ENCODE data around the gene RETREG3. TPM values are rescaled to one million over a fixed set of nuclear protein-coding genes. Genes with fewer than 3 reads are reported as not detected.
"Not testable (repeated sequence)": the region's sequence is repeated elsewhere in the genome, so short reads cannot be mapped to it uniquely, and the experiment has no call there.

The RETREG3 gene
- total RNA-seq, 1 donor from 2014 or later: 61.8 TPM

- H3K9me3 Mint-ChIP-seq (ENCODE audit: low read depth); H3K36me3 Mint-ChIP-seq (ENCODE audit: low read depth); H3K27me3 Mint-ChIP-seq (ENCODE audit: low read depth); H3K27ac Mint-ChIP-seq (ENCODE audit: unreplicated experiment); DNase-seq (ENCODE audit: low spot score): not testable (repeated sequence)
- Mint-ChIP-seq H3K4me3 (ENCODE audit: unreplicated experiment) (peak overlapping the region; percentile 88), H3K4me1 (ENCODE audit: low read depth) (peaks cover 42% of the 10 kb centered on the region)
- TF ChIP-seq CTCF (IDR thresholded peaks at IDR 0.05): peak; percentile 51
Measured at GRCh38 chr17:42555961-42556617, 53.1 kb downstream of the RETREG3 start.

- H3K36me3 Mint-ChIP-seq (ENCODE audit: low read depth): no peaks in the 10 kb centered on the region
- DNase-seq (ENCODE audit: low spot score): no peak
- H3K9me3 Mint-ChIP-seq (ENCODE audit: low read depth): no peaks in the 10 kb centered on the region
- no peak for TF ChIP-seq CTCF (IDR thresholded peaks at IDR 0.05)
- peaks cover 35% of the 10 kb centered on the region for H3K4me1 Mint-ChIP-seq (ENCODE audit: low read depth)
- H3K4me3 Mint-ChIP-seq (ENCODE audit: unreplicated experiment): peak overlapping the region; percentile 88
- no peaks in the 10 kb centered on the region for H3K27me3 Mint-ChIP-seq (ENCODE audit: low read depth)
- peak overlapping the region; percentile 76 for H3K27ac Mint-ChIP-seq (ENCODE audit: unreplicated experiment)
Measured at GRCh38 chr17:42555122-42555622, 54.0 kb downstream of the RETREG3 start.

- H3K27ac Mint-ChIP-seq (ENCODE audit: unreplicated experiment): peak overlapping the region; percentile 88
- H3K36me3 Mint-ChIP-seq (ENCODE audit: low read depth): no peaks in the 10 kb centered on the region
Measured at GRCh38 chr17:42554250-42555121, 54.7 kb downstream of the RETREG3 start.

GRCh38 chr17:42553866-42554249, 55.3 kb downstream of the RETREG3 start:
- DNase-seq (ENCODE audit: low spot score): no peak
- Mint-ChIP-seq H3K36me3 (ENCODE audit: low read depth) (no peaks in the 10 kb centered on the region), H3K4me1 (ENCODE audit: low read depth) (peaks cover 35% of the 10 kb centered on the region), H3K9me3 (ENCODE audit: low read depth) (no peaks in the 10 kb centered on the region), H3K27me3 (ENCODE audit: low read depth) (no peaks in the 10 kb centered on the region), H3K4me3 (ENCODE audit: unreplicated experiment) (peak overlapping the region; percentile 88), H3K27ac (ENCODE audit: unreplicated experiment) (no peak overlapping the region)
- TF ChIP-seq CTCF (IDR thresholded peaks at IDR 0.05): peak; percentile 24

More at GRCh38 chr17:42554250-42555121, 54.7 kb downstream of the RETREG3 start:
- peak; percentile 96 for DNase-seq (ENCODE audit: low spot score)
- no peak for TF ChIP-seq CTCF (IDR thresholded peaks at IDR 0.05)
- Mint-ChIP-seq H3K4me3 (ENCODE audit: unreplicated experiment) (peak overlapping the region; percentile 88), H3K4me1 (ENCODE audit: low read depth) (peaks cover 35% of the 10 kb centered on the region), H3K27me3 (ENCODE audit: low read depth) (no peaks in the 10 kb centered on the region), H3K9me3 (ENCODE audit: low read depth) (no peaks in the 10 kb centered on the region)

- Mint-ChIP-seq H3K4me3 (ENCODE audit: unreplicated experiment) (peak overlapping the region; percentile 88), H3K27me3 (ENCODE audit: low read depth) (no peaks in the 10 kb centered on the region), H3K9me3 (ENCODE audit: low read depth) (no peaks in the 10 kb centered on the region), H3K27ac (ENCODE audit: unreplicated experiment) (peak overlapping the region; percentile 12), H3K4me1 (ENCODE audit: low read depth) (peaks cover 35% of the 10 kb centered on the region), H3K36me3 (ENCODE audit: low read depth) (no peaks in the 10 kb centered on the region)
- no peak for DNase-seq (ENCODE audit: low spot score)
- TF ChIP-seq CTCF (IDR thresholded peaks at IDR 0.05): no peak
Measured at GRCh38 chr17:42553161-42553818, 55.9 kb downstream of the RETREG3 start.

GRCh38 chr17:42552736-42553135, 56.4 kb downstream of the RETREG3 start, which contains the start of gene HSD17B1:
Gene HSD17B1 (plus strand): TSS chr17:42552923. CDS start chr17:42552934, 11 bp downstream.
- DNase-seq (ENCODE audit: low spot score); H3K27me3 Mint-ChIP-seq (ENCODE audit: low read depth); H3K9me3 Mint-ChIP-seq (ENCODE audit: low read depth); H3K36me3 Mint-ChIP-seq (ENCODE audit: low read depth): not testable (repeated sequence)
- Mint-ChIP-seq H3K27ac (ENCODE audit: unreplicated experiment) (peak within 1 kb of the TSS; percentile 54), H3K4me3 (ENCODE audit: unreplicated experiment) (peak within 1 kb of the TSS; percentile 88), H3K4me1 (ENCODE audit: low read depth) (peaks cover 35% of the 10 kb centered on the region)

All from chondrocyte (in vitro differentiated cells).